GM19452 (cell line): ENCODE measurements around the gene GCSAML.
"Not testable (repeated sequence)": the region's sequence is repeated elsewhere in the genome, so short reads cannot be mapped to it uniquely, and the experiment has no call there.

Experiments
- ATAC-seq: cut with Tn5 transposase; IDR thresholded peaks from one replicate; pipeline ENCODE4 v1.9.1; 2021; ENCODE audit not compliant: unreplicated experiment

GCSAML gene

GRCh38 chr1:247548769-247549182, at the start of gene GCSAML:
GCSAML (plus strand) TSS chr1:247549134; CDS start chr1:247549192, 58 bp downstream.
- ATAC-seq: no peak

GRCh38 chr1:247500865-247501264, 48.1 kb upstream of the GCSAML start:
- no peak for ATAC-seq

- ATAC-seq: no peak
These were observed 42.1 kb upstream of the GCSAML start for GRCh38 chr1:247506831-247507230.

GRCh38 chr1:247517795-247518612, 30.9 kb upstream of the GCSAML start:
- no peak for ATAC-seq

- no peak for ATAC-seq
These were observed 30.4 kb upstream of the GCSAML start for GRCh38 chr1:247518613-247518891.

GRCh38 chr1:247521886-247522285, 27.0 kb upstream of the GCSAML start:
- not testable (repeated sequence) for ATAC-seq

GRCh38 chr1:247528812-247529474, 20.0 kb upstream of the GCSAML start:
- ATAC-seq: no peak

- no peak for ATAC-seq
These were observed 19.1 kb upstream of the GCSAML start for GRCh38 chr1:247529771-247530355.

- no peak for ATAC-seq
These were observed 18.1 kb upstream of the GCSAML start for GRCh38 chr1:247530785-247531184.

GRCh38 chr1:247531937-247532336, 17.0 kb upstream of the GCSAML start:
- no peak for ATAC-seq

- no peak for ATAC-seq
These were observed 13.5 kb upstream of the GCSAML start for GRCh38 chr1:247535402-247535801.

- ATAC-seq: no peak
These were observed 12.6 kb upstream of the GCSAML start, which contains the start of gene OR2C3 for GRCh38 chr1:247536340-247536739. OR2C3 (minus strand) TSS chr1:247536440; CDS start chr1:247532511, 3,929 bp downstream.

GRCh38 chr1:247538561-247538960, 10.4 kb upstream of the GCSAML start:
- no peak for ATAC-seq

GRCh38 chr1:247539215-247539614, 9.7 kb upstream of the GCSAML start:
- ATAC-seq: no peak

GRCh38 chr1:247540581-247540980, 8.4 kb upstream of the GCSAML start:
- no peak for ATAC-seq

GRCh38 chr1:247542811-247543210, 6.1 kb upstream of the GCSAML start:
- no peak for ATAC-seq

- ATAC-seq: no peak
These were observed 842 bp upstream of the GCSAML start for GRCh38 chr1:247548092-247548491.

- ATAC-seq: no peak
These were observed 2.8 kb downstream of the GCSAML start for GRCh38 chr1:247551721-247552120.

GRCh38 chr1:247552231-247552630, 3.3 kb downstream of the GCSAML start:
- no peak for ATAC-seq

GRCh38 chr1:247557926-247558674, 9.2 kb downstream of the GCSAML start:
- ATAC-seq: no peak

- ATAC-seq: no peak
These were observed 12.8 kb downstream of the GCSAML start for GRCh38 chr1:247561711-247562110.
